ENCODE measurements around the gene DSCAM.

Gene DSCAM

DNA sequence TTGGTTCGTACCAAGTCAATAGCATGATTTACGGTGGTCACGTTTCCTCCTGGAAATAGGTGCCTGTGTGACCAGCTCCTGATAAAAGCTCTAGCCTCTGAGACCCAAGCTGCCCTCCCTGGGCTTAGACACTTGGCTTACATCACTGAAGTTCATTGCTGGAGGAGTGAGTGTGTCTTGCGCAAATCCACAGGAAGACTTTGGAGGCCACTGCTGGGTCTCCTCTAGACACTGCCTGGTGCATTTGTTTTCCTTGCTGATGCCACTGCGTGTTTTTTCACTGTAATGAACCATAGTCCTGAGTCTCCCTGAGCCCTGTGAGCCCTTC, 230.6 kb downstream of the DSCAM start:
- H3K4me3 ChIP-seq (replicated peaks; ENCODE audit: insufficient read depth, low read length), result no peak overlapping the region
- H3K27me3 ChIP-seq (ENCODE audit: insufficient read depth, poor library complexity, severe bottlenecking), result no peaks in the 10 kb centered on the region
- TF ChIP-seq POLR2AphosphoS5 (IDR thresholded peaks at IDR 0.05; ENCODE audit: low read depth) (no peak), REST (IDR thresholded peaks at IDR 0.05; ENCODE audit: insufficient replicate concordance, low read depth) (no peak), GABPA (IDR thresholded peaks at IDR 0.05; ENCODE audit: low read depth) (no peak), SPI1 (IDR thresholded peaks at IDR 0.05; ENCODE audit: borderline replicate concordance, low read depth) (no peak)
- TF ChIP-seq, protein P1, sequence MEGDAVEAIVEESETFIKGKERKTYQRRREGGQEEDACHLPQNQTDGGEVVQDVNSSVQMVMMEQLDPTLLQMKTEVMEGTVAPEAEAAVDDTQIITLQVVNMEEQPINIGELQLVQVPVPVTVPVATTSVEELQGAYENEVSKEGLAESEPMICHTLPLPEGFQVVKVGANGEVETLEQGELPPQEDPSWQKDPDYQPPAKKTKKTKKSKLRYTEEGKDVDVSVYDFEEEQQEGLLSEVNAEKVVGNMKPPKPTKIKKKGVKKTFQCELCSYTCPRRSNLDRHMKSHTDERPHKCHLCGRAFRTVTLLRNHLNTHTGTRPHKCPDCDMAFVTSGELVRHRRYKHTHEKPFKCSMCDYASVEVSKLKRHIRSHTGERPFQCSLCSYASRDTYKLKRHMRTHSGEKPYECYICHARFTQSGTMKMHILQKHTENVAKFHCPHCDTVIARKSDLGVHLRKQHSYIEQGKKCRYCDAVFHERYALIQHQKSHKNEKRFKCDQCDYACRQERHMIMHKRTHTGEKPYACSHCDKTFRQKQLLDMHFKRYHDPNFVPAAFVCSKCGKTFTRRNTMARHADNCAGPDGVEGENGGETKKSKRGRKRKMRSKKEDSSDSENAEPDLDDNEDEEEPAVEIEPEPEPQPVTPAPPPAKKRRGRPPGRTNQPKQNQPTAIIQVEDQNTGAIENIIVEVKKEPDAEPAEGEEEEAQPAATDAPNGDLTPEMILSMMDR (IDR thresholded peaks at IDR 0.05; ENCODE audit: insufficient read depth, low read length), result no peak
- no peak for DNase-seq (ENCODE audit: low read depth in 1 of 2, low spot score in 1 of 2)
- H3K27ac ChIP-seq (replicated peaks), result no peak overlapping the region

GRCh38 chr21:40615505-40616376, 231.2 kb downstream of the DSCAM start:
- DNase-seq (ENCODE audit: low read depth in 1 of 2, low spot score in 1 of 2), result no peak

More at GRCh38 chr21:40615505-40616376, 231.2 kb downstream of the DSCAM start:
- no peak overlapping the region for H3K27ac ChIP-seq (replicated peaks)
- no peak for TF ChIP-seq POLR2AphosphoS5 (IDR thresholded peaks at IDR 0.05; ENCODE audit: low read depth)
- TF ChIP-seq GABPA (IDR thresholded peaks at IDR 0.05; ENCODE audit: low read depth), result no peak
- no peak for TF ChIP-seq REST (IDR thresholded peaks at IDR 0.05; ENCODE audit: insufficient replicate concordance, low read depth)
- TF ChIP-seq SPI1 (IDR thresholded peaks at IDR 0.05; ENCODE audit: borderline replicate concordance, low read depth), result no peak
- TF ChIP-seq, protein P1 (IDR thresholded peaks at IDR 0.05; ENCODE audit: insufficient read depth, low read length), result no peak
- H3K4me3 ChIP-seq (replicated peaks; ENCODE audit: insufficient read depth, low read length), result no peak overlapping the region
- H3K27me3 ChIP-seq (ENCODE audit: insufficient read depth, poor library complexity, severe bottlenecking), result no peaks in the 10 kb centered on the region
